Lower leg skin (tissue), 3 donors: ENCODE measurements around the gene PRDM4.

Experiments used
- POLR2A ChIP-seq, 2 donors: fragments of 450-650 bp; IDR thresholded peaks; one replicate each; pipeline ENCODE4 v1.6.1; 2016 to 2017; ENCODE audit warnings: antibody characterized with exemption in 2 of 2, mild to moderate bottlenecking in 1 of 2, moderate library complexity in 1 of 2
- TF ChIP-seq, protein P1 (sequence below), 3 donors: fragments of 450-650 bp; IDR thresholded peaks; one replicate each; pipeline ENCODE4 v1.5.1; 2016; ENCODE audit warnings: antibody characterized with exemption in 3 of 3, mild to moderate bottlenecking in 3 of 3, moderate library complexity in 2 of 3

DNA sequence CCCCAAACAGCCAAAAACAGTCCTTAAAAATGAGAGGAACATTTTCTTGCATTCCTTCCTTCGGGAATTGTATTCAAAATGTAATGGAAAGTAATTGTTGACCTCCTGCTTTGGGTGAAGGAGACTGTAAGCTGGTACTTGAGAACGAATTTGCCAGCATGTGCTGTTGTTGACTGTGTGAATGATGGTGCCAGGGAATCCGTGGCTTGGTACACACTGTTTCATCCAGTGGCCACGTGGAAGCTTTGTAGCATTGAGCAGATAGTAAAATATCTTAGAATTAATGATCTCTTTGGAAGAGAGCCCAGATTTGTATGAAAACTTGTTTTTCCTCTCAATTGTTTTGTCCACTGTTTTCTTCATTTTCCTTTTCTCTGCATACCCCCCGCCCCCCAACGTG is 15.2 kb upstream of the PRDM4 start:
- TF ChIP-seq, protein P1, sequence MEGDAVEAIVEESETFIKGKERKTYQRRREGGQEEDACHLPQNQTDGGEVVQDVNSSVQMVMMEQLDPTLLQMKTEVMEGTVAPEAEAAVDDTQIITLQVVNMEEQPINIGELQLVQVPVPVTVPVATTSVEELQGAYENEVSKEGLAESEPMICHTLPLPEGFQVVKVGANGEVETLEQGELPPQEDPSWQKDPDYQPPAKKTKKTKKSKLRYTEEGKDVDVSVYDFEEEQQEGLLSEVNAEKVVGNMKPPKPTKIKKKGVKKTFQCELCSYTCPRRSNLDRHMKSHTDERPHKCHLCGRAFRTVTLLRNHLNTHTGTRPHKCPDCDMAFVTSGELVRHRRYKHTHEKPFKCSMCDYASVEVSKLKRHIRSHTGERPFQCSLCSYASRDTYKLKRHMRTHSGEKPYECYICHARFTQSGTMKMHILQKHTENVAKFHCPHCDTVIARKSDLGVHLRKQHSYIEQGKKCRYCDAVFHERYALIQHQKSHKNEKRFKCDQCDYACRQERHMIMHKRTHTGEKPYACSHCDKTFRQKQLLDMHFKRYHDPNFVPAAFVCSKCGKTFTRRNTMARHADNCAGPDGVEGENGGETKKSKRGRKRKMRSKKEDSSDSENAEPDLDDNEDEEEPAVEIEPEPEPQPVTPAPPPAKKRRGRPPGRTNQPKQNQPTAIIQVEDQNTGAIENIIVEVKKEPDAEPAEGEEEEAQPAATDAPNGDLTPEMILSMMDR (IDR thresholded peaks at IDR 0.05) = no peak
- no peak for TF ChIP-seq POLR2A (IDR thresholded peaks at IDR 0.05)
